ENCODE data around the gene RUNX1. TPM values are rescaled to one million over a fixed set of nuclear protein-coding genes. Genes with fewer than 3 reads are reported as not detected.
"Not testable (repeated sequence)": the region's sequence is repeated elsewhere in the genome, so short reads cannot be mapped to it uniquely, and the experiment has no call there.

Gene RUNX1
- polyA plus RNA-seq, 5 donors = 7.6 to 13.6 (median 8.9) TPM

DNA sequence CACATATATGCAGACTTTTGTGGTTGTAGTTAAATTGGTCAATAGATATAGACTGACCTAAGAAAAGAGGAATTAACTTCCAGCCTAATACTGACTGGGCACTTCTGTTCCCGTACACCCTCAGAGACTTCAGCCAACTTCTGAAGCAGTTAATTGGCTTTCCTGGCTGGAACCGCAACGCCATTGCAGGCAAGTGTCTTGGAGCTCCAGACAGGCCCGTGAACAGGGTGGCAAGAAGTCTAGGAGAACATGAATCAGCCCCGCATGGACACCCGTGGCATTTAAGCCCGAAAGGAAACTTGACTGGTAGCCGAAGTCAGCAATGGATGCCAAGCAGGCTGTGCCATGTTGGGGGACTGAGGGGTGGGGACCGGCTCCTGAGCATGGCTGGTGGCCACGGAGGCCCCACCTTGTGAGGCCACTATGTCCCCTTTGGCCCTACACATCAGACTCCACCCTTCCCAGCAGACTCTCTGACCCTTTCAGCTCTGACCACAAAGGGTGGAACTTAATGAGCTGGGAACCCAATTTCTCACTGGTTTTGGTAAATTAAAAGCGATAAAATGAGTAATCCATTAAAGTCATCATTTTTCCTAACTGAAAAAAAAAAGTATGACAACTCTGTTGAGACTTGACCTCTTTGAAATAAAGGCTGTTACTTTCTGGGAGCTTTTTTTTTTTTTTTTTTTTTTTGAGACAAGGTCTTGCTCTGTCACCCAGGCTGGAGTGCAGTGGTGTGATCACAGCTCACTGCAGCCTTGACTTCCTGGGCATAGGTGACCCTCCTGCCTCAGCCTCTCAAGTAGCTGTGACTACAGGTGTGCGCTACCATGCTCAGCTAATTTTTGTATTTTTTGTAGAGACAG is 54.1 kb downstream of the RUNX1 start:
- no peak for DNase-seq

DNA sequence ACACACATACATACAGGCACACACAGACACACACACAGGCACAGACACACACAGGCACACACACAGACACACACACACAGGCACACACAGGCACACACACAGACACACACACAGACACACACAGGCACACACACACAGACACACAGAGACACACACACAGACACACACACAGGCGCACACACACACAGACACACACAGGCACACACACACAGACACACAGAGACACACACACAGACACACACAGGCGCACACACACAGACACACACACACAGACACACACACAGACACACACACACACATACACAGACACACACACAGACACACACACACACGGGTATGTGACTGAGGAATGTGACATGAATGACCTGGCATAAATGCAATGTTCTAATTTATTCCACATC is 55.6 kb downstream of the RUNX1 start:
- not testable (repeated sequence) for DNase-seq

DNA sequence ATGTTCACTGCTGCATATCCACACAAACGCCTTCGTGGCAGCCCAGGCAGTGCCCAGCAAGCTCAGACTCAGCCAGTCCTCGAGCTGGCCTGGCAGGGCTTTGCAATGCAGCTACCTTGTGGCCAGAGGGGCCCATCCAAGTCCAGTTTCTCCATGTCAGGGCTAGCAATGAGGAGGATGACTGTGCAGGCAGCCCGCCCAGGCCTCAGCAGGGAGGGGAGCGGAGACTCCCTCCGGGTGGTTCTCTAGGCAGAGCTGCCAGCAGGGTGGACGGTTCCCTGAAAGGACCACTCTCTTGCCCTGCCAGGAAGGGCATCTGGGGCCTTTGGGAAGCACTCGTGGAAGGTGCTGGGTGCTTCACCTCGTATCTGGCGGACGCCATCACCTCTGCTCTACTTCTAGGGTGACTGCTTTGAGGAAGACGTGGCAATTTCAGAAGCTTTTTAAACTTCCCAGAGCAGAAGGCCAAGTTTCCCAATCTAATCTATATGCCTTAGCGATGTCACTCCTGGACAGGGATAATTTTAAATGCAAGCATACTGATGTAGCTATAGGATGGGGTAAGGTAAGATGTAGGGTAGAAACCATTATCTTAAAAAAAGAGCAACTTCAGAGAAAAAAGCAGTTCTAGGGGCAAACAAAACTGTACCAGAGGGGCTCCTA is 56.2 kb downstream of the RUNX1 start:
- no peak for DNase-seq

DNA sequence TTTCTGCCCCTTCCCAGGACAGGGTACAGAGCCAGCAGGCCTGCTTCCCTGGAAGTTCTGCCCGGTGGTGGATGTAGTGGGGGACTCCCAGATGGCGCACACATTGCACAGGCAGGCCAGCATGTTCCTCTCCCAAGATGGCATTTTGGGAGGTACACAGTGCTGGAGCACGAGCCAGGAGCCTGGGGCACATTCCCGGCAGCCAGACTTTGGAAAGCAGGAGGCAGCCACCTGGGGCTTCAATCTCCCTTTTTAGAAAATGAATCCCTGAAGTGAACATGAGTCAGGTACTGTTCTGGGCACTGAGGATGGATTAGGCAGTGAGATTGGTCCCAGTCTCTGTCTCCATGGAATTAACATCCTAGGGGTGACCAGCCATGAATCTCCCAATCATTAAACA is 56.9 kb downstream of the RUNX1 start:
- DNase-seq = no peak

DNA sequence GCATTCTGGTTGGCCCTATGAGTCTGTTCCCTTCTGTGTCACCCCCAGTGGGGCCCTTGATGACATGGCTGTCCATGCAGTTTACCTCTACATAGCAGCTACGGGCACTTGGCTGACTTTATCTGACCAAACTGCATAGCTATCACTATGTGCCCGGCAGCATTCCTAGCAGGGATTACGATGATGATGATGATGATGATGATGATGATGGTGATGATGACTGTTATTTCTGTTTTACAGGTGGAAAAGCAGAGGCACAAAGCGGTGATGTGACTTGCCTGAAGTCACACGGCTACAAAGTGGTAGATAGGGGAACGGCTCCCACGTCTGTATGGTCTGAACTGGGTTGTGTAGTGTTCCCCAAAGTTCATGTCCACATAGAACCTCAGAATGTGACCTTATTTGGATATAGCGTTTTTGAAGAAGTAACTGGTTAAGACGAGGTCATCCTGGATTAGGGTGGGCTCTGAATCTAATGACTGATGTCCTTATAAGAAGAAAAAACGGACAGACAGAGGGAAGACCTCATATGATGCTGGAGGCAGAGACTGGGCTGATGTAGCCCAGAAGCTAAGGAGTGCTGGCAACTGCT is 57.6 kb downstream of the RUNX1 start:
- DNase-seq = no peak

DNA sequence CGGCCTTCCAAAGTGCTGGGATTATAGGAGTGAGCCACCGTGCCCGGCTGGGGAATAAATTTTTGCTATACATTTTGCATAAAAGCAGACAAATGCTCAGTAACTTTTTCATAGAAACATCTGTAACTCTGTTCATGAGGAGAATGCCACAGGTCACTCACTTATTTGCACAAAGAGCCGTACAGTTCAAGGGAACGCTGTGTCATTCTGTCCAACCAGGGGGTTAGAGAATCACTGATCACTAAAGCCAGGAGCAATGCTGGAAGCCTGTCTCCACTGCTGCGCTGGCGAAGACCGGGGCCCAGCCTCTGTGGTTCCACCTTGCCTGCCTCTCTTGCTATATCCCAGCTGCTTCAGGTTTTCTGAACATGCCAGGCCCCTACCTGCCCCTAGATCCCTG is 58.3 kb downstream of the RUNX1 start:
- DNase-seq = no peak

DNA sequence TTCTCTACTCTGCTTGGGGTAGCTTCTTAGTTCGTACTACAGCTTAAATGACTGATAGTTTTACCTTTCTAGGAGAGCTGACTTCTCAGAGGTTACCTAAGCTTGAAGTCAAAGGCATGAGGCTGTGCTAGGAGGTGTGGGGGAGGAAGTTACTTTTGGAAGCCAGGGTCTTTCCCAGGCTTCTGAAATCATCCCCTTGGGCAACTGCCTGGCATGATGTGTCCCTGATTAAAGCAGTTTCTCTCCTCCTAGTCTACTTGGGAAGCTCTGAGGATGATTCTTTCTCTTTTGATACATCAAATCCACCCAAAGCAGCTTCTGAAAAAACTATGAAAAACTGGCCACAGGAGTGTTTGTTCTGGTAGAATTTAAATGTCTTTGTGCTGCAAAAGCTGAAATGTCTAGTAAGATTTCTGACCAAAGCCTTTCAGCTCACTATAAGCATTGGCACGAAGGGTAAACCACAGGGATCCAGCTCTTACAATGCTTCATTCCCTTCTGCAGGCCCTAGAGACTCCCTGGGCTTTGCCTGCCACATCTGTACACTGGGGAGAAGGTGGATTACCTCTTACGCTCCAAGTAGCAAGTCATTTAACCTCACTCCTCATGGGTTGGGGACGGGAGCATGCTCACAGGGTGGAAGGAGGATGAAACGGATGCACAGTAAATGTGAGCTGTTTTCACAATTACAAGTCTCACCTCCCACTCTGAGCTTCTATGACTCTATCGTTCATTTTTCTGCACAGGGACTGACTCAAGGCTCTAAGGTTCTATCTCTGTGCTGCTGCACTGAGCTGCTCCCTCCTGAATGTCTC is 59.6 kb downstream of the RUNX1 start:
- no peak for DNase-seq

DNA sequence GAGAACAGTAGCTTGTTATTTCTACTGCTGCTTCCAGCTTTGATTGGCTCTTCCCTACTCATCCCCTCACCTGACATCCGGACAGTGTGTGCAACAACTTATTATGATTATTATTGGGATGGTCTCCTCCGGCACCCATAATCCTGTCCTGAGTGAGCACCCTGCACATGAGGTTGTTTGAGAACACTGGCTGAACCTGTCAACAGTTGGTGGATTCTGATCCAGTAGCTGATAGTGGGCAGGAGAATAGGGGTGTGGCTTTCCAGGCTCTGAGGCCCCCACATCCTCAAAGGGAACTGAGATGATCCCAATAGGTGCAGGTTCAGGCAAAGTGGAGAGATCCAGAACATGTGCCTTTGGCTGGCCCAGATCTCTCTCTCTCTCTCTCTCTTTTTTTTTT is 60.5 kb downstream of the RUNX1 start:
- no peak for DNase-seq

DNA sequence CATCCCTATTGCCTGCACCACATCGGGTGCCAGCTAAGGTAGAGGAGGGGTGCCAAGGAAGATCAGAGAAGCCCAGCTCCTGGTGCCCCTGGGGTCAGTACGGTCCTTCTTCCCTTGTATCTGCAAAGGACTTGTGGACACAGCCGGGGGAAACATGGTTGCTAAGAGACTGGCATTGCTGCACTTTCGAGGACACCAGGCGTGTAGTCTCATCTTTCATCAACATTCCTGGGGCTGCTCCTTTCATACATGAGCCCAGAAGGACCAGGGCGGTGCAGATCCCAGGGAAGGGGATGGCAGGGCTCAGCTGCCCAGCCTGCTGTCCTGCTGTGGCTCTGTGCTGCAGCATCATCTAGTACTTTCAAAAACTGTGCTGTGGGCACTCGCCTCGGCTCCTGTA is 61.0 kb downstream of the RUNX1 start:
- DNase-seq = no peak

DNA sequence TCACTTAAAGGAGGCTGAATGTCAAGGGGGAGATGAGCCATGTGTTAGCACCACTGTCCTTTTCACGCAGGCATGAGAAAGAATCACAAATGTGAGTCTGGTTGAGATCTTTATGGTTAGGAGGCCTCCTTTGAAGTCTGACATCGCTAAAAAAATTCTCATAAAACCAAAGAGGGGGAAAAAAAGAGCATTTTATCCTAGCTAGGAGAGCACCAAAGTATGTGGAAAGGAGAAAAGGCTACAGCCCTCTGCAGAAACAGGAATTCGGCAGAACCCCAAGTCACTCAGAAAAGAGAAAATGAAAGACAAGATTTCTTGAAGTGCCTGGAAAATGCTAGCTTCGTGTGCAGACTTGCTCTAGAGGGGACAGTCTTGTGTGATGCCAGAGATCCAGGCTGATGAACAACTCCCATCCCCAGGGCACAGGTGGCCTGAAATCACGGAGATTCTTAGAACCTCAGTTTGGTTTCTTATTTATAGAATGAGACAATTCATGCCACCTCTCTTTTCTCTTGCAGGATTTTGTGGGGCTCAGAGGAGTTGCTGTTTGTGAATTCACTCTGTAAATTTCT is 61.5 kb downstream of the RUNX1 start:
- DNase-seq = no peak

DNA sequence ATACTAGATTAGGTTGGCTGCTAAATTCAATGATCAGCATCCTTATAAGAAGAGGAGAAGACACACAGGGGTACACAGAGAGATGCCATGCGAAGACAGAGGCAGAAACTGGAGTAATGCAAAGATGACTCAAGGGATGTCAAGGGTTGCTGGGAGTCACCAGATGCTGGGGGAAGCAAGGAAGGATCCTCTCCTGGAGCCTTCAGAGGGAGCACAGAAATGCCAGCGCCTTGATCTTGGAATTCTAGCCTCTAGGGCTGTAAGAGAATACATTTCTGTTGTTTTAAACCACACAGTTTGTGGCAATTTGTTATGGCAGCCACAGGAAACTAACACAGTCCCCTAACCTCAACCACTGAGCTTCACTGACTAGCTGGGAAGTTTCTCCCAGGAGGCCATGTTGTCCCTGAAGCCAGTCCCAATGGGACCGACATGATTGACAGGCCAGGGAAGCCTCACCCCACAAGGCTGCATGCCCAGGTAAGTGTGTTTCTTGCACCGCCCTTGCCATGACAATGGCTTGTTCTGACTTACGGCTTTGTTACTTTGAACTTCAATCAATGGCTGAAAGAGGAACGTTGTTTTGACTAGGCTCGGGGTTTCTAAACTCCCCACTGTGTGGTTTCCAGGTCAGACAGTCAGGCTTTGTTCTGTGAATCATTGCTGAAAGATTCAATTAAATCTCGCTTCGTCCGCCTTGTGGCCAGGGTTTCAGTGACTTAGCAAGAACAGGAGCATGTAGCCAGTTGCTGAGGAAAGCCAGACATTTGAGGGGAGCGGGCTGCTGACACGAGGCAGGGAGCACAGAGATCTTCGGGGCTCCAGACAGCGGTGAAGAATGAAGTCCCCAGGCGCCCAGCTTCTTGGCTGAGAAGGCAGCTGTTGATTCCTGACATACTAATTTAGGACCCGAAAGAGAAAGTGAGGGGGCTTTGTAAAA is 62.3 kb downstream of the RUNX1 start:
- DNase-seq = no peak

DNA sequence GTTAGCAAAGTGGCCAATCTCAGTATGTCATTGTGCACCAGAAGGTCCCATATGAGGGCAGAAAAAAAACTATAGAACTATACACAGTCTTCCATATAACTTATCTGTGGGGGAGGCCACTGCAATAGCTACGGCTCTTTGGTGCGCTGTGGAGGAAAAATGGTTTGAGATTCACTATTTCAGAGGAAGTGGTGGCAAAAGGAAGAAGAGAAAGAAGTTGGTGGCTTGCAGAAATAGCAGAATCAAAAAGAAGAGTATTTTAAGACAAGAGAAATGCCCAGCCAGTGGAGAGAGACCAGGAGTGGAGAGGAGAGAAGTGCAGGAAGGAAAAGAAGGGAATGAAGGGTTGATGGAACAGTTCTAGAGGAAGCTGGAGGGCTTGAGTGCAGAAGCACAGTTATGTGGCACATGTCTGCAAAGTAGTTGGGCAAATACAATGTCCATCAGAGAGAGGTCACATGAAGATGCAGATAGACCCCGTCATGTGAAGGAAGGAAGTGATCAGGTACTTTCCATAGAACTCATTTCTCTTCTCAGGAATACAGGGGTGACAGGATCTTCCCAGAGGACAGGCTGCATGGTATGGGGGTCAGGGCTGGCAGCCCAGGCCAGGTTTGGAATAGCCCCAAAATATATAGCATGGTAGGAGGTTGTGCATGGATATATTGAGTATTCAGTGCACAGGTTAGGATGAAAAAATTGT is 64.6 kb downstream of the RUNX1 start:
- no peak for DNase-seq

DNA sequence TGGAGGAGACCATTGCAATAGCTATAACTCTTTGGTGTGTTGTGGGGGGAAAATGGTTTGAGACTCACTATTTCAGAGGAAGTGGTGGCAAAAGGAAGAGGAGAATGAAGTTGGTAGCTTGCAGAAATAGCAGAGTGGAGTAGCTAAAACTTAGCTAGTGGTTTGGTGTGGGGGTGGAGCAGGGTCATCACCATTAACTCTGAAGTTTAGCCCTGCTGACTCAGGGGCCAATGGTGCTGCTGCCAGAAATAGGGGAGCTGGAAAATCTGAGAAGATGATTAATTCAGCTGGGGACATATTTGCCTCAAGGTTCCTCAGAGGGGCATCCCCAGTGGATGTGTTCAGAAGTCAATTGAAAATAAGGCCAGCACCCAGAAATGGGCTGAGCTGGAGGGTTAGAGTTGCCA is 65.4 kb downstream of the RUNX1 start:
- no peak for DNase-seq

DNA sequence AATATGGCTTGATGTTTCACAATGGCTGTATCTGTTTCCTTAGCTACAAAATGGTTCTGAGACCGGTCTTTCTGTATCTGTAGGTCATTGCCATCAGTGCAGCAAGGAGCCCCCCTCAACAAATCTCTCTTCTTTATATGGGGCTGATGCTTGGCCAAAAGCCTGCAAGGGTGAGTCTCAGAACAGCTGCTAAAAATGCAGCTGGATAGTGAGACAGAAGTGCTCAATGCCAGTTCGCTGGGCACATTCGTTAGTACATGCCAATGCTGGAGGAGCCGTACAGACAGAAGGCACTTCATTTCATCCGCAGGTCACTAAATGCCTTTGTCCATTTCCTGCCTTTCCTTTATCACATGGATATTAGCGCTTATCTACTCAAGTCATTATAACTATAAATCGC is 67.3 kb downstream of the RUNX1 start:
- no peak for DNase-seq

DNA sequence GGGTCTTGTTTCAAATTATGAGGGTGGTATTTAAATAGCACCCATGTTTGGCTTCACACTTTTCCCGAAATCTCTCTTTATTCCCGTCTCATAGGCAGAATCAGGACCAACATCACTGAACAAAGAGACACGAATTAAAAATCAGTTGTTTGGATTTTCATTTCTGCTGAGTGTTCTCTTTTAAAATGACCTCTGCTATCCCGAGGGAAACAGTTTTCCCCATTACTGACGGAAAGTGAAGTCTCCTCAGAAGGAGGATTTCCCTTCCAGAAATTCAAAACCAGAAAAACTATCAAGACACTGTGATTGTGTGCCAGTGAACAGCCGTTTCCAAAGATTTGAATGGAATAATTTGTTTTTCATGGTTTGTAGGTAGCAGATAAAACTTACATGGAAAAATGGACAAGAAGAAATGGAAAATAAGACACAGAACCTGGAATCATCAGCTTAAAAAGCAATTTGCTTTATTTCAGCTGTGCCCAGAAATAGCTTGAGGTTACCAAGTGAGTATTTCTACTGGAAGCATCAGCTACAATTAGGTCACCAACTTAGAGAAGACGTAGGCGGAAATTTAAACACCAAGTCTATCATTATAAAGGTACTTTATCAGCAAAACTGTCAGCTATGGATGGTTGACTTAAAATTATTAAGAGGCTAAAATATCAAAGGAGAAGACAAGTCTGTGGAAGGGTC is 68.5 kb downstream of the RUNX1 start:
- DNase-seq = no peak

DNA sequence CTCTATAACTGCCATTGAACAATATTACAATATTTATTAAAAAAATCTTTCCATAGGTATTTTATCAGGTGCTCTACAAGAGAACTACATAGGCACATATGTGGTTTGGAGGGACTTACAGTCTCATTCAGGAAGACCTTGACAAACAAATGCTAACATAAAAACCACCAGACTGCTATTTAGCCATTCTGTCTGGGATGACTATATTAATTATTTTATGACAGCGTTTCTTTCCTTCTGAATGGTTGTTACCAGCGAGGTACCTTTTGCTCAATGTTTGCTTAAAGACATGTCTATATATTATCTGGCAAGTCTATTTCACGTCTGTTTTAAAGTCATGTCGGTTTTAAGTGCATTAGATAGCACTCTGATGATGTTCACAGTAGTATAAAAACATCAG is 69.7 kb downstream of the RUNX1 start:
- DNase-seq = no peak

DNA sequence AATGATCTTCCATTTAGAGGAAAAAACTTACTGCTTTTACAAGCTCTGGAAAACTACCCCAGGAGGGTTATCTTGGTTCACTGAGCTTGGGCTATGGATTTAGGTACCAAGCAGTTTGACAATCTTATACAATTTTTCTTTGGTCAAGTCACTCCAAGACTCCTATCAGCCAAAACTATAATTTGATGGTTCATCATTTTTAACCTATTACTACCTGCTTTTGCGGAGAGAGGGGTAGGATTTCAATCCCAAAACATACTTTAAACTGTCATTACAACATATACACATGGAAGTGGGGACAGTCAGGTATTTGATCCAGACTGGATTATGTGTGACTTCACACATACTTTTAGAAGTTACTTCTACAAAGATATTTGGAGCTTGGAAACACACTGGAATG is 71.8 kb downstream of the RUNX1 start:
- no peak for DNase-seq

DNA sequence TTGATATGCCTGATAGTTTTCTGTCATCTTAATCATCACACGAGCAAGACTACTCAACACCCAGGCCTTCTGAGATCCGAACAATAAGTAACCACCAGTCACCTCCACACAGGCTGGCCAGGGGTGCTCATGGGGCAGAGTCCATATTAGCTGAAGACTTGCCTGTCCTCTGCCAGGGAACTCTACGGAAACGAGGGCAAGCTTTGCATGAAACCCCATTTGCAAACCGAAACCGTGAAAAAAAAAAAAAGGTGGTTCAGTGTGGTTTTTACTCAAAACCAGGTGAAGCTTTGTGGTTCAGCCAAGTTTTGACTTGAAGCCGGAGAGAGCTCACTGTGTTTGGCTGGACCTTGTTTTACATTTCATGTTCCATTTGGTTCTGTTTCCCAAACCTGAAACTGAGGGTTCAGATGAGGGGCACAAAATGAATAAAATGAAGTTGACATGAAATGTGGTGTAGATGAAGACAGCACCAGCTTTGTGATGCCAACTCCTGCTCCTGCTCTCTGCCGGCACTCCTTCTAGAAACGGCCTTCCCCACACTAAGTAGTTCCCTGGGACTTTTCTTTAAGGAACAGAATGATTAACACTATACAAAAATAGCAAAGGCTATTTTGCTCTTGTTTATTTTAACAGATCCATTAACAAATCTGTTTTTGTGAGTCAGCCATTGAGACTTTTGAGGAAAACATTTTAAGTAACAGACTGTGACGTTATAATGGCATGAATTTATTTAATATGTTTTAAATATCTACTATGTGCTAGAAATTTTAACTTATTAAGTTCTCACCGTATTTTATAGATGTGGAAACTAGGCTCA is 74.7 kb downstream of the RUNX1 start:
- DNase-seq = no peak

Measured in right lung (tissue), 5 donors.